Stimulated activated CD4-positive, alpha-beta T cell treated with anti-CD3 and anti-CD28 coated beads, Interleukin-1b, Interleukin-23, amount 100 ng/mL, for 24 hours (primary cell): Measurements from ENCODE around the gene NLRP6.

ENCODE experiments used
- DNase-seq, 4 experiments: peaks; one replicate each; pipeline ENCODE4 v3.0.0-alpha.2; 2020; ENCODE audit warnings: low read depth in 4 of 4, low spot score in 1 of 4

Gene NLRP6

GRCh38 chr11:292211-293121 is 14.3 kb downstream of the NLRP6 start:
- DNase-seq, result no peak

DNA sequence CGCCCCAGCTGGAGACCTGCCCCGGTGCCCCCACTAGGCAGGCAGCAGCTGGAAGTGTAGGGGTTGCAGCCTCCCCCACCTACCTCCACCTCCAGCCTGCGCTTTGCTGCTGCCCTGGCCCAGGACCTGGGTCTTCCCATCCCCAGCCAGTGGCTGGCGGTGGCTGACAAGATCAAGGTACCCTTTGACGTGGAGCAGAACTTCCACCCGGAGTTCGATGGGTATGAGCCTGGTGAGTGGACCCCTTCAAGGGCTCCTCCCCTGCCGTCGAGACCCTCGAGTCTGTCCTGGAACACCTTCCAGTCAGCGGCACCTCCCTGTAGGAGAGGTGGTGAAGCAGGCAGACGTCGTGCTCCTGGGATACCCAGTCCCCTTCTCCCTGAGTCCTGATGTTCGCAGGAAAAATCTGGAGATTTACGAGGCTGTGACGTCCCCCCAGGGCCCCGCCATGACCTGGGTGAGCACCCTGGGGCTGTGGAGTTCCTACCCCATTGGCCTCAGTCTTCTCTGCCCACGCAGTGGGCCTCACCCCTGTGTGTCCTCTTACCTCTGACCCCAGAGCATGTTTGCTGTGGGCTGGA is 15.2 kb downstream of the NLRP6 start:
- DNase-seq, result no peak

DNA sequence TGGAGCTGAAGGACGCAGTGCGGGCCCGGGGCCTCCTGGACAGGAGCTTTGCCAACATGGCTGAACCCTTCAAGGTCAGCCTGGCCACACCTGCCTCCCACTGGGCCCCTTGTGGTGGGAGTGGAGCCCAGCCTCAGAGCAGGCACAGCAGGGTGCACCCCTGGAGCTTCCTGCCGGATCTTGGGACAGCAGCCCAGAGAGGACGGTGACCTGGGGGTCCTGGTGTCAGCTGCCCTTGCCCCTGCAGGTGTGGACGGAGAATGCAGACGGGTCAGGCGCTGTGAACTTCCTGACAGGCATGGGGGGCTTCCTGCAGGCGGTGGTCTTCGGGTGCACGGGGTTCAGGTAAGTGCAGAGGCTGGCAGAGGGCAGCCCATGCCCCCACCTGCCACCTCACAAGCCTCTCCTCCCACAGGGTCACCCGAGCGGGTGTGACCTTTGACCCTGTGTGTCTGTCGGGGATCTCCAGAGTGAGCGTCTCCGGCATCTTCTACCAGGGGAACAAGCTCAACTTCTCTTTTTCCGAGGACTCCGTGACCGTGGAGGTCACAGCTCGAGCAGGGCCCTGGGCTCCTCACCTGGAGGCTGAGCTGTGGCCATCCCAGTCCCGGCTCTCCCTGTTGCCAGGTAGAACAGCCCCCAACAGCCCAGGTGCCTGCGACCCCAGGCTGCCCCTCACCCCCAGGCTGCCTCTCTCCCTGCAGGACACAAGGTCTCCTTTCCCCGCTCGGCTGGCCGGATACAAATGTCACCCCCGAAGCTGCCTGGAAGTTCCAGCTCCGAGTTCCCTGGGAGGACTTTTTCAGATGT is 15.8 kb downstream of the NLRP6 start:
- DNase-seq, result no peak

DNA sequence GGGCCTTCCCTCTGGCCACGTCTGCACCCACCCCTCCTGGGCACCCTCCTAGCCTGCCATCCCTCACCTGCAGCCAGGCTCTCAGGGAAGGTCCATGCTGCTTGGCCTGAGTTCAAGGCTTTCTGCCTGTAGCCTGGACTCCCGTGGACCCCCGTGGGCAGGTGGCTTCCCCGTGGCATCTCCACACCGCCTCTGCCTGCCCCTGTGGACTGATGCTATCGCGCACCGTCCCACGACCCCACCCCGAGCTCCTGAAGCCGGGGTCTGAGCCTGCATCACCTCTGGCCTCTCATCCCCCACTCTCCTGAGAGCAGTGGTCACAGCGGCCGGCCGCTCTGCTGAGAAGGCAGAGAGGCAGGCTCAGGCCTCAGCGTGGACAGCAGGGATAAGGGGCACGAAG is 16.6 kb downstream of the NLRP6 start:
- DNase-seq, result no peak

DNA sequence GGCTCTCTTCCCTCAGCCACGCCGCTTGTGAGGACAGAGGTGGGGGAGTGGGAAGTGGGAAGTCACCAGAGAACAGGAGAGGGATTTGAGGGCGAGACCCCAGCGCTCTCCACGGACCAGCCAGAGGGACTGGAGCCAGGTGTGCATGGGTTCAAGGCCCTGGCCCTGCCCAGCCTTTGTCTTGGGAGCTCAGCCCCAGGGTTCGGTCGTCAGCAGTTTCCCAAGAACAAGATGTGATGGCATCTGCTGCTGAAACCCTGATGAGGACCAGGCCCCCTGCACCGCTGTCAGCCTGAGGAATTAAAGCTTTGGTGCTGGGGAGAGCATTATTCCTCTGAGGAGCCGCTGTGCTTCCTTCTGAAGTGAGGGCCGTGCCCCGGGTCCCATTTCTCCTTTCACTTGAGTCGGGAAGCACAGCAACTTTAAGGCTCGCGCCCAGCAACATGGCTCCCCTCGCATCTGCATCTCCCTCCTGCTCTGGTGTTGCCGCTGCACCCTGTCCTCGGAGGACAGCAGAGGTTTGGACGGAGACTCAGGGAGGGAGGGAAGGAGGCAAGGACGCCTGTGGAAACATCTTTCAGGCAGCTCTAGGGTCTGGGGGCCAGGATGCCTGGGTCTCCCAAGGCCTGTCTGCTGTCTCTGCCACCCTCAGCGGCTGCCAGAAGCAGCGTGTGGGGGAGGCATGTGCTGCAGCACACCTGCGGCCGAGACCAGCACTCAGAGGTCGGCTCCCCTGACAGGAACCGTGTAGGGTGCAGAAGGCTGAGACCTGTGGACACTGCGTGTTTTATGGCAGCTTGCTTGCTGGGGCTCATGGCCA is 17.4 kb downstream of the NLRP6 start:
- no peak for DNase-seq

- no peak for DNase-seq
These were observed 18.2 kb downstream of the NLRP6 start for GRCh38 chr11:296171-297050.

DNA sequence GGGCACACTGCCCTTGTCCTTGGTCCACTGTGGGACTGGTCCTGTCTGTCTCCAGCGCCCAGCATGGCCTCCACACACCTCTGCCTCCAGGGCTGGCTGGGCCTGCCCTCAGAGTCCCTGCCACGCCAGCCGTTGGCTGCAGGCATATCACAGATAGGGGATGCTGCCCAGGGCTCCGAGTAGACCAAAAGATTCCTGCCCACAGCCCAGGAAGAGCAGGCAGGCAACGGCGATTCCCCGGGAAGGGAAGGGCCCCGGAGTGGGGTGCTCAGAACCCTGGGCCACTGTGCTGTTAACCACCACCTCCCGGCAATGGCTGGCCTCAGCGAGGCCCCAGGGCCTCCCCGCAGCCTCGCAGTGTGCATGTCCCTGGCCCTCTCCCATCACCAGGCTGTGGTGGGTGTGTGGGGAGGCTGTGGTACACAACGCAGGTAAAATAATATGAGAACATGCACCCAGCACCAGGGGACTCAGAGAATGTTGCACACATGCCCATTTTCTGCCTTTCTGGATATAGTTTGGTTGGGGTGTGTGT is 18.9 kb downstream of the NLRP6 start:
- DNase-seq, result no peak

GRCh38 chr11:297586-298405 is 19.6 kb downstream of the NLRP6 start:
- DNase-seq, result no peak

GRCh38 chr11:298406-299065 is 20.3 kb downstream of the NLRP6 start:
- DNase-seq, result no peak

GRCh38 chr11:299081-299891 is 21.1 kb downstream of the NLRP6 start, which contains the start of gene IFITM5:
TSS of gene IFITM5 (minus strand) at chr11:299526. CDS start at chr11:299490, 36 bp downstream.
- no peak for DNase-seq

DNA sequence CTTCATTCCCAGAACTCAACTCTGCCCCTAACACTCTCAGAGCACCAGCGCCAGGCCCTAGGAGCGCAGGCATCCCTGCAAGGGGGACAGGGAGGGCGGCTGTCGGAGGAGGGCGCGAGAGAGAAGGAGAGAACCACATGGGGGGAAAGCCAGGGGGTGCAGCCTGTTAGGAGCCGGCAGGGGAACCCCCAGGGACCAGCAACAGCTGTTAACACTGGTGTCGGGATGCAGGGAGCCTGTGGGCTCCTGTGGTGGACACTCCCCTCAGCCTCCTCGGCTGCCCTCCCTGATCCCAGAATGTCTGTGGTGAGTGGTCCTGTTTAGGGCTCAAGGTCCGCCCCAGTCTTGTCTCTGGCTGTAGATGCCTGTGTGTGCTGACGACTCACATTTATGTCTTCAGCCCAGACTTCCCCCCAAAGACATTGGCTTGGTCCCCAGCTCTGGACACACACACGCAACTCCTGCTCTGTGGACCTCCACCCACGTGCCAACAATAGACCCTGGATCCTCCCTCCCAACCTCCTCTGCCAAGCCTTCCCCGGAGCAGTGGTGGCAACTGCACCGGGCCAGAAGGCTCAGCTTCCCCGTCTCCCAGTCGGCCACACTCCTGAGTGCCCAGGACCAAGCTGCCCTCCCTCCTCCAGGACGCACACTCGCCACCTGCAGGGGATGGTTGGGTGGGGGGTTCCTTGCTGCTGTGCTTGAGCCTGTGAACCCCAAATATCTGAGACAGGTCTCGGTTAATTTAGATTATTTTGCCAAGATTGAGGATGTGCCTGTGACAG is 21.9 kb downstream of the NLRP6 start:
- no peak for DNase-seq

- DNase-seq, result no peak
These were observed 25.2 kb downstream of the NLRP6 start for GRCh38 chr11:303363-303762.

DNA sequence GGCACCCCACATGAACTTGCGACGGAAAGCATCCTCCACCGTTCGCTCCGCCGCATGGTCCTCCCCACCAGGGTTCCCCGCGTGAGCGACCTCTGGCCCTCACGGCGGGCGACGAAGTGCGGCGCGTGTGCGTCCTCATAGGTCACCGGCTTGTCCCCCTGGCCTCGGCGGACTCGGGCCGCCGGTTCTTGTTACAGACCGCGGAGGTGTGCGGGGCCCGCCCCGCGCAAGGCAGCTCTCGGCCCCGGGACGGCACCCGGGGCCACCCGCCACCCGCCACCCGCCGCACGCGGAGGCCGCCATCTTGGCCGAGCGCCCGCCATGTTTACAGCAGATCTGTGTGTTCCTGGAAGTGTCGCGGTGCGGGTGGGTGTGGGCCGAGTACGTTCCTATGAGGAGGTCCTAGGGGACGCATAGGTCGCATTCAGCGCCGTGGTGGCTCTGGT is 25.9 kb downstream of the NLRP6 start:
- no peak for DNase-seq

- DNase-seq, result no peak
These were observed 27.0 kb downstream of the NLRP6 start for GRCh38 chr11:304915-305843.

DNA sequence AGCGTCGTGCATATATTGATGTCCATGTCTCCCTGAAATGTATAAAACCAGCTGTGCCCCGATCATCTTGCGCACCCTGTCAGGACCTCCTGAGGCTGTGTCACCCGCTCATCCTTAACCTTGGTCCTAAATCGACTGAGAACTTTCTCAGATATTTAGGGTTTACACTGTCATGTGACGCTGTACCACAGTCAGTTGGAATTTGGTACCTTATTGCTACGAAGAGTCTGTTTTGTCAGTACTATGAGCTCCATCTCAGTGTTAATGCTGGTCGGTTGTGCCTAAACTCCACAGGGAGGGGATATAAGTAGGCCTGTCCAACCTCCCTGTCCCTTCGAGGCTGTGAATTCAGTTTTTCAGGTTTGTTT is 27.6 kb downstream of the NLRP6 start:
- DNase-seq, result no peak
